Sigmoid colon (tissue), 4 donors: ENCODE results near the gene TPRKB.

Experiments
- EP300 ChIP-seq, 4 donors: sonication (generic); formaldehyde crosslinking; IDR thresholded peaks; one replicate each; pipeline ENCODE4 v1.6.1; 2017; ENCODE audit warnings: antibody characterized with exemption in 4 of 4
- POLR2A ChIP-seq, 2 donors: fragments of 450-650 bp; IDR thresholded peaks; one replicate each; pipeline ENCODE4 v1.6.1; 2016; ENCODE audit warnings: antibody characterized with exemption in 2 of 2, mild to moderate bottlenecking in 2 of 2, moderate library complexity in 2 of 2
- TF ChIP-seq, protein P1 (sequence below), 4 experiments: fragments of 450-650 bp in 3 of 4; fragments of 200-600 bp in 1 of 4; IDR thresholded peaks; one replicate each; pipeline ENCODE4 v1.5.1; 2016 to 2019; ENCODE audit warnings: antibody characterized with exemption in 4 of 4, mild to moderate bottlenecking in 3 of 4, moderate library complexity in 2 of 4

DNA sequence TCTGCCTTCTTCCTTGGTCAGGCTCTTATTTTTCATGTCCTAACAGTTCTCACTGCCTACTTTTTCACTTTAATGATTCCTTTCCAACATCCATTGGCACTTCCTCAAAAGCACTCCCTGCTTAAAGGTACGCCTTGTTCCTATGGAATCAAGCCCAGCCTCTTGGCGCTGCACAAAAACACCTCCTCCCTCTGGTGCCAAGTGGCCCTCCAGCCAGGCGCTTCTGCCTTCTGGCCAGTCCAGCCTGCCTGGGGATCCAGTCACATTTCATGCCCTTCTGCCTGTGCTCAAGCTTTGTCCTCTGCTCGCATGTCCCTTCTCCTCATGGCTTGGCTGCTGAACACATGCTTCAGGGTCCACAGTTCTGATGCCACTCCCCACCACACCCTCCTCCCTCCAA, 6.3 kb downstream of the TPRKB start:
- TF ChIP-seq EP300 (IDR thresholded peaks at IDR 0.05) = no peak
- no peak for TF ChIP-seq POLR2A (IDR thresholded peaks at IDR 0.05)
- TF ChIP-seq, protein P1, sequence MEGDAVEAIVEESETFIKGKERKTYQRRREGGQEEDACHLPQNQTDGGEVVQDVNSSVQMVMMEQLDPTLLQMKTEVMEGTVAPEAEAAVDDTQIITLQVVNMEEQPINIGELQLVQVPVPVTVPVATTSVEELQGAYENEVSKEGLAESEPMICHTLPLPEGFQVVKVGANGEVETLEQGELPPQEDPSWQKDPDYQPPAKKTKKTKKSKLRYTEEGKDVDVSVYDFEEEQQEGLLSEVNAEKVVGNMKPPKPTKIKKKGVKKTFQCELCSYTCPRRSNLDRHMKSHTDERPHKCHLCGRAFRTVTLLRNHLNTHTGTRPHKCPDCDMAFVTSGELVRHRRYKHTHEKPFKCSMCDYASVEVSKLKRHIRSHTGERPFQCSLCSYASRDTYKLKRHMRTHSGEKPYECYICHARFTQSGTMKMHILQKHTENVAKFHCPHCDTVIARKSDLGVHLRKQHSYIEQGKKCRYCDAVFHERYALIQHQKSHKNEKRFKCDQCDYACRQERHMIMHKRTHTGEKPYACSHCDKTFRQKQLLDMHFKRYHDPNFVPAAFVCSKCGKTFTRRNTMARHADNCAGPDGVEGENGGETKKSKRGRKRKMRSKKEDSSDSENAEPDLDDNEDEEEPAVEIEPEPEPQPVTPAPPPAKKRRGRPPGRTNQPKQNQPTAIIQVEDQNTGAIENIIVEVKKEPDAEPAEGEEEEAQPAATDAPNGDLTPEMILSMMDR (IDR thresholded peaks at IDR 0.05) = no peak
